K562 (cell line): Measurements from ENCODE around the gene SBDS. TPM values are rescaled to one million over a fixed set of nuclear protein-coding genes. Genes with fewer than 3 reads are reported as not detected.

Source experiments
- ATAC-seq: fragments of 200-7000 bp; cut with Tn5 transposase; 3 replicates; pipeline ENCODE4 v1.9.1; 2020; ENCODE audit warnings: moderate library complexity
- BruUV-seq: library from RNA; stranded (reverse); fragments of 400-500 nt; replicated peaks from 2 replicates; lab custom pipeline; 2021; lab: Mats Ljungman, UMichigan
- CTCF ChIA-PET: fragments of 300-600 bp; formaldehyde crosslinking; extraction: SDS; loops from one replicate; lab custom pipeline; 2021; ENCODE audit warnings: low intra/inter-chr PET ratio; lab: Yijun Ruan, JAX
- POLR2A ChIA-PET: fragments of 300-600, 350-650 bp; sonication (Branson Sonifier 250); formaldehyde crosslinking; extraction: SDS; loops from one replicate; lab custom pipeline; 2021; ENCODE audit warnings: antibody characterized with exemption, inconsistent platforms; lab: Yijun Ruan, JAX
- DNase-seq, 4 experiments: peaks; one replicate each; pipeline versions ENCODE4 v3.0.0 to v3.0.0-alpha.2; 2011 to 2018; ENCODE audit warnings: low spot score in 3 of 4, mixed read lengths in 3 of 4; ENCODE audit errors: extremely low read depth in 1 of 4
- FAIRE-seq: peaks from 2 replicates; lab custom pipeline; 2011; peaks lifted over from hg19 to GRCh38; lab: Jason Lieb, UNC
- H2AFZ ChIP-seq: 2 replicates; pipeline ENCODE4 v1.6.0; 2011; ENCODE audit warnings: low read depth, low read length, control low read depth, inconsistent platforms
- H3K27ac ChIP-seq: fragments of 200-600 bp; 3 replicates; pipeline ENCODE4 v1.8.0; 2011; ENCODE audit warnings: low read depth, mild to moderate bottlenecking, control low read depth, inconsistent platforms, low read length, moderate library complexity, mixed read lengths; ENCODE audit errors: extremely low read depth
- H3K27me3 ChIP-seq, 2 experiments: fragments of 300-600 bp in 1 of 2; 2 replicates in 1 of 2; 3 replicates in 1 of 2; pipeline versions ENCODE4 v1.6.0 to v1.8.0; 2011; ENCODE audit warnings: inconsistent platforms in 2 of 2, low read length in 2 of 2, mild to moderate bottlenecking in 1 of 2, mixed read lengths in 1 of 2, moderate library complexity in 1 of 2; ENCODE audit not compliant: control insufficient read depth in 2 of 2, insufficient read depth in 2 of 2
- H3K36me3 ChIP-seq: fragments of 300-600 bp; 3 replicates; pipeline ENCODE4 v1.8.0; 2011; ENCODE audit warnings: mild to moderate bottlenecking, low read length, inconsistent platforms; ENCODE audit not compliant: control insufficient read depth, insufficient read depth
- H3K4me1 ChIP-seq, 2 experiments: fragments of 200-600 bp in 1 of 2; replicated peaks in 1 of 2; 2 replicates in 1 of 2; 3 replicates in 1 of 2; pipeline versions ENCODE4 v1.5.1 to v1.8.0; 2011; ENCODE audit warnings: inconsistent platforms in 2 of 2, low read length in 2 of 2, mild to moderate bottlenecking in 1 of 2, mixed read lengths in 1 of 2, moderate library complexity in 1 of 2; ENCODE audit not compliant: control insufficient read depth in 2 of 2, insufficient read depth in 2 of 2
- H3K4me2 ChIP-seq: 2 replicates; pipeline ENCODE4 v1.6.1; 2011; ENCODE audit warnings: low read length, control low read depth, inconsistent platforms, mixed read lengths; ENCODE audit not compliant: insufficient read depth
- H3K4me3 ChIP-seq: fragments of 200-600 bp; sonication (generic), shearing (Covaris generic); 2 replicates; pipeline ENCODE4 v1.5.1; 2016; ENCODE audit warnings: control low read depth, inconsistent platforms
- H3K79me2 ChIP-seq: fragments of 200-600 bp; 3 replicates; pipeline ENCODE4 v1.8.0; 2011; ENCODE audit warnings: low read length, inconsistent platforms; ENCODE audit not compliant: control insufficient read depth, insufficient read depth
- H3K9ac ChIP-seq, 2 experiments: 2 replicates each; pipeline versions ENCODE4 v1.6.0 to v1.6.1; 2011; ENCODE audit warnings: low read depth in 2 of 2, low read length in 2 of 2, control low read depth in 1 of 2, inconsistent platforms in 1 of 2, mild to moderate bottlenecking in 1 of 2, mixed read lengths in 1 of 2; ENCODE audit not compliant: insufficient read depth in 1 of 2
- H3K9me1 ChIP-seq: one replicate; pipeline ENCODE4 v1.6.0; 2011; ENCODE audit warnings: inconsistent platforms, mild to moderate bottlenecking, low read length, moderate library complexity; ENCODE audit not compliant: control insufficient read depth, insufficient read depth
- H3K9me3 ChIP-seq: replicated peaks from 2 replicates; pipeline ENCODE4 v1.5.1; 2011; ENCODE audit warnings: low read depth, low read length, inconsistent platforms; ENCODE audit not compliant: control insufficient read depth, insufficient read depth
- H4K20me1 ChIP-seq: replicated peaks from 2 replicates; pipeline ENCODE4 v1.6.1; 2011; ENCODE audit warnings: low read length, inconsistent platforms, mixed read lengths; ENCODE audit not compliant: control insufficient read depth, insufficient read depth
- ARID3B ChIP-seq: fragments of 250-450 bp; sonication (Bioruptor Pico); IDR thresholded peaks from 2 replicates; pipeline ENCODE4 v1.4.0; 2020; ENCODE audit warnings: borderline replicate concordance
- CBX1 ChIP-seq: sonication (generic); IDR thresholded peaks from 2 replicates; pipeline ENCODE4 v1.6.1; 2016; ENCODE audit warnings: antibody characterized with exemption, low read depth, mild to moderate bottlenecking
- ETV1 ChIP-seq: fragments of 450-650 bp; conservative IDR thresholded peaks from 2 replicates; pipeline ENCODE4 v1.6.1; 2016; ENCODE audit warnings: missing genetic modification characterization, control low read depth, low read depth, missing compliant biosample characterization
- HDAC6 ChIP-seq: IDR thresholded peaks from 2 replicates; pipeline ENCODE4 v1.6.1; 2012; ENCODE audit warnings: low read depth, mild to moderate bottlenecking, control low read depth, inconsistent platforms, low read length, moderate library complexity
- MTA3 ChIP-seq: fragments of 450-650 bp; formaldehyde crosslinking; IDR thresholded peaks from 2 replicates; pipeline ENCODE4 v1.6.1; 2017; ENCODE audit warnings: mild to moderate bottlenecking, borderline replicate concordance
- NFRKB ChIP-seq: fragments of 450-650 bp; IDR thresholded peaks from 2 replicates; pipeline ENCODE4 v1.6.1; 2016; ENCODE audit warnings: low read depth
- PRMT5 ChIP-seq: sonication (generic); formaldehyde crosslinking; IDR thresholded peaks from 2 replicates; pipeline ENCODE4 v1.5.0; 2020; ENCODE audit warnings: missing genetic modification reagents
- RBM22 ChIP-seq: fragments of 200-400 bp; formaldehyde crosslinking; IDR thresholded peaks from 2 replicates; pipeline ENCODE4 v1.6.1; 2018; ENCODE audit warnings: low read length, low read depth; ENCODE audit not compliant: poor library complexity, severe bottlenecking
- SAFB ChIP-seq: fragments of 200-400 bp; formaldehyde crosslinking; IDR thresholded peaks from 2 replicates; pipeline ENCODE4 v1.6.1; 2017; ENCODE audit warnings: low read depth, low read length, borderline replicate concordance
- STAT5B ChIP-seq: fragments of 250-450 bp; sonication (Bioruptor Pico); IDR thresholded peaks from 2 replicates; pipeline ENCODE4 v1.8.0; 2021; ENCODE audit warnings: mild to moderate bottlenecking, inconsistent platforms
- XRCC4 ChIP-seq: IDR thresholded peaks from one replicate; pipeline ENCODE4 v1.6.1; 2011; ENCODE audit not compliant: insufficient read depth, insufficient read length; ENCODE audit errors: extremely low read depth
- WGBS: fragments of 100-300 bp; shearing (Covaris generic); methylation state at CpG from one replicate; pipeline ENCODE4 v1.1.6; 2016; ENCODE audit warnings: low coverage, mixed read lengths; ENCODE audit not compliant: insufficient coverage; ENCODE audit errors: missing lambda C conversion rate; 5-methylcytosine and 5-hydroxymethylcytosine counted together
- in situ Hi-C: fragments of 300-500 bp; cut with MboI; formaldehyde crosslinking; loops from 4 replicates; pipeline ENCODE4 v1.15.0; 2018; ENCODE audit warnings: inconsistent platforms, mixed read lengths
- intact Hi-C: fragments of 100-400 bp; cut with micrococcal nuclease; formaldehyde crosslinking; loops from 2 replicates; pipeline ENCODE4 v1.14.2; 2022
- polyA plus RNA-seq, 8 experiments: library from polyadenylated mRNA; depleted of rRNA in 4 of 8; stranded (reverse) in 5 of 8; unstranded in 3 of 8; fragments of >200 nt; fragmentation: Nextera tagmentation in 2 of 8; fragmentation: Illumina TruSeq in 1 of 8; extraction: Ambion mirVana in 2 of 8; extraction: Trizol in 1 of 8; gene quantifications; 2 replicates each; pipeline versions ENCODE4 v1.2.1 to v1.2.3, GENCODE V29; 2011 to 2014; ENCODE audit warnings: inconsistent platforms in 1 of 8, missing spikeins in 1 of 8
- total RNA-seq, 7 experiments: library from RNA; depleted of rRNA in 6 of 7; stranded (reverse); fragments of >200 nt in 6 of 7; fragmentation: Illumina TruSeq in 2 of 7; extraction: Trizol in 2 of 7; gene quantifications; 2 replicates each; pipeline versions ENCODE4 v1.2.1 to v1.2.3, GENCODE V29; 2011 to 2021; ENCODE audit warnings: low replicate concordance in 1 of 7

The SBDS gene
- total and polyA plus RNA-seq, 9 of the 15 experiments (the other 6 are each of a cell fraction or from before 2014, with no cell fraction given): 105 to 174 (median 117) TPM

- FAIRE-seq (no peak), DNase-seq (no peak), ATAC-seq (no peak)
- H3K9me1 ChIP-seq: peaks cover 3% of the 10 kb centered on the region
- H3K9ac ChIP-seq: no peak overlapping the region
- no peaks in the 10 kb centered on the region for H3K27me3 ChIP-seq
- 87% methylated on average over 8 of the region's 8 CpGs for WGBS
- POLR2A ChIA-PET: interaction anchor here (1.5 kb wide), 1 partner anchor 21 kb away, joined by 6 read pairs; no protein-coding TSS in a partner anchor
- H3K9me3 ChIP-seq: no peaks in the 10 kb centered on the region
- TF ChIP-seq ETV1 (tag) (no peak), MTA3 (no peak), XRCC4 (no peak), RBM22 (no peak), NFRKB (no peak), ARID3B (CRISPR knock-in tag) (no peak), STAT5B (CRISPR knock-in tag) (no peak), HDAC6 (no peak), SAFB (no peak), CBX1 (no peak), PRMT5 (CRISPR knock-in tag) (no peak)
- intact Hi-C loops: no loop called here
- no TSS peak for BruUV-seq
- H3K27ac ChIP-seq: no peak overlapping the region
- H3K36me3 ChIP-seq: peaks cover 89% of the 10 kb centered on the region
- no peaks in the 10 kb centered on the region for H3K79me2 ChIP-seq
- H2AFZ ChIP-seq: no peak overlapping the region
- H3K4me1 ChIP-seq: peaks cover 0 to 4% of the 10 kb centered on the region in 2 experiments; a peak in 1 of 5 replicates
- CTCF ChIA-PET: no interaction called here
- in situ Hi-C loops: no loop called here
- H3K4me3 ChIP-seq: no peak overlapping the region
- no peak overlapping the region for H3K4me2 ChIP-seq
- H4K20me1 ChIP-seq: no peaks in the 10 kb centered on the region
Measured at GRCh38 chr7:66950763-66951162, 44.6 kb downstream of the SBDS start.
